ENCODE results near the gene BTBD10. TPM values are rescaled to one million over a fixed set of nuclear protein-coding genes. Genes with fewer than 3 reads are reported as not detected.

The BTBD10 gene
- total and polyA plus RNA-seq, 4 donors, result 3.7 to 12.7 (median 8.8) TPM

- no peaks in the 10 kb centered on the region for H3K9me3 ChIP-seq (ENCODE audit: control insufficient read depth in 4 of 4, low read length in 3 of 4)
- H3K36me3 ChIP-seq (ENCODE audit: control insufficient read depth in 4 of 4, insufficient read depth in 3 of 4, low read depth in 1 of 4, low read length in 3 of 4), result peaks cover 7 to 93% (median 89%) of the 10 kb centered on the region in 4 donors
- no peak for DNase-seq (ENCODE audit: low spot score)
- TF ChIP-seq FOXA2 (IDR thresholded peaks at IDR 0.05), result no peak
- TF ChIP-seq NR2F2 (IDR thresholded peaks at IDR 0.05), result no peak
- TF ChIP-seq JUND (IDR thresholded peaks at IDR 0.05), result no peak
- no peak for TF ChIP-seq CTCF (IDR thresholded peaks at IDR 0.05; ENCODE audit: low read depth, low read length, missing input control)
- TF ChIP-seq REST (IDR thresholded peaks at IDR 0.05), result no peak
- TF ChIP-seq RAD21 (IDR thresholded peaks at IDR 0.05), result no peak
- no peak for TF ChIP-seq ATF3 (IDR thresholded peaks at IDR 0.05)
- no peak for TF ChIP-seq EGR1 (IDR thresholded peaks at IDR 0.05; ENCODE audit: low read depth in 2 of 2)
- no peak for TF ChIP-seq HNF4G (IDR thresholded peaks at IDR 0.05)
- no peak for TF ChIP-seq MAX (IDR thresholded peaks at IDR 0.05)
- no peak for TF ChIP-seq YY1 (IDR thresholded peaks at IDR 0.05)
- no peak for TF ChIP-seq RXRA (IDR thresholded peaks at IDR 0.05)
- TF ChIP-seq GABPA (IDR thresholded peaks at IDR 0.05 in 1 of 2, conservative IDR thresholded peaks at IDR 0.05 in 1 of 2), result no peak
- no peak for TF ChIP-seq TAF1 (conservative IDR thresholded peaks at IDR 0.05)
- H3K4me1 ChIP-seq (ENCODE audit: control insufficient read depth in 4 of 4, insufficient read depth in 4 of 4, low read length in 3 of 4), result no peaks in the 10 kb centered on the region
- no peak overlapping the region for H3K4me3 ChIP-seq (ENCODE audit: low read depth in 1 of 3, low read length in 3 of 3)
- H3K27ac ChIP-seq (ENCODE audit: low read depth in 1 of 2, low read length in 2 of 2), result no peak overlapping the region
- no peaks in the 10 kb centered on the region for H3K27me3 ChIP-seq (ENCODE audit: control insufficient read depth in 4 of 4, insufficient read depth in 4 of 4, low read length in 3 of 4)
- H3K9ac ChIP-seq (ENCODE audit: low read depth in 1 of 2, low read length in 2 of 2), result no peak overlapping the region
These were observed 87.2 kb downstream of the BTBD10 start for GRCh38 chr11:13375798-13376197.

GRCh38 chr11:13373216-13373615 is 89.8 kb downstream of the BTBD10 start:
- no peak overlapping the region for H3K4me3 ChIP-seq (ENCODE audit: low read depth in 1 of 3, low read length in 3 of 3)
- H3K9me3 ChIP-seq (ENCODE audit: control insufficient read depth in 4 of 4, low read length in 3 of 4), result no peaks in the 10 kb centered on the region
- DNase-seq (ENCODE audit: low spot score), result no peak
- H3K27me3 ChIP-seq (ENCODE audit: control insufficient read depth in 4 of 4, insufficient read depth in 4 of 4, low read length in 3 of 4), result no peaks in the 10 kb centered on the region
- no peak for TF ChIP-seq REST (IDR thresholded peaks at IDR 0.05)
- H3K4me1 ChIP-seq (ENCODE audit: control insufficient read depth in 4 of 4, insufficient read depth in 4 of 4, low read length in 3 of 4), result no peaks in the 10 kb centered on the region
- H3K36me3 ChIP-seq (ENCODE audit: control insufficient read depth in 4 of 4, insufficient read depth in 3 of 4, low read depth in 1 of 4, low read length in 3 of 4), result peaks cover 10 to 96% (median 87%) of the 10 kb centered on the region in 4 donors
- no peak overlapping the region for H3K9ac ChIP-seq (ENCODE audit: low read depth in 1 of 2, low read length in 2 of 2)
- no peak overlapping the region for H3K27ac ChIP-seq (ENCODE audit: low read depth in 1 of 2, low read length in 2 of 2)
- WGBS, result 98% methylated on average over 2 of the region's 2 CpGs
